Hematopoietic multipotent progenitor cell treated with erythropoietin and hydrocortisone succinate and interleukin-3 and kit ligand, for 6 days (in vitro differentiated cells): Measurements from ENCODE around the gene MIDN.
A peak's percentile ranks its signal among the peaks of the same experiment; 100 is the strongest.

Experiments used
- DNase-seq: peaks from one replicate; pipeline ENCODE4 v3.0.0-alpha.2; 2015

Gene MIDN

DNA sequence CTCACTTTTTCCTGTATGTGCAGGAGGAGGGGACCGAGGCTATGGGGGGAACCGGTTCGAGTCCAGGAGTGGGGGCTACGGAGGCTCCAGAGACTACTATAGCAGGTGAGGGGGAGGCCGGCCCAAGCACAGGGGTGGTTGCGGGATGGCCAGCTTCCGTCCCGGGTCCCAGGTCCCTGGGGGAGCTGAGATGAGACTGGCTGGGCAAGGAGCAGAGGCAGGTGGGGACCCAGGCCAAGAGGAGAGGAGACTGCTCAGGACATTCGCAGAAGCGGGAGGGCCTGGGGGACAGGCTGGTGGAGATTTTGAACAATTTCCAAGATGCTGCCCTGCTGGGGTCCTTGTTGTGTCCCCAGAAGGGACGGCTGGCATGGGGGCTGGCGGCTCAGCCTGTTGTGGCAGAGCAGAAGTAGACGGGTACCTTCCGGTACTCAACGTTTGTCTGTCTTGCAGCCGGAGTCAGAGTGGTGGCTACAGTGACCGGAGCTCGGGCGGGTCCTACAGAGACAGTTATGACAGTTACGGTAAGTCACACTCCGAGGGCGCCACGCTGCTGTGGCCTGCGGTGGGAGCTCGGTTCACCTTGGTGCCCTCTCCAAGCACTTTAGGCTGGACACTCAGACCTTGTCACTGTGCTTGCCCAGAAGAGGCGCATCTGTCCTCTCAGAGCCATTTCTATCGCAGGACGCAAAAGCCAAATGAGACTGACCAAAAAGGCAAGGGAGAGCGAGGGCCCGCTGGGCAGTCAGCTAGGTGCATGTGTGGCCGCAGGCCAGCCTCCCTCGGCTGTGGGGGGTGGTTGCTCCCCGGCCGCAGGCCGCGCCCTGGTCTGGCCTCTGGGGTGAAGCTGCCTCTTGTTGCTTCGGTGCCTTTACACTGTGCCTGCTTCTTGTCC, 23.4 kb downstream of the MIDN start:
- no peak for DNase-seq

DNA sequence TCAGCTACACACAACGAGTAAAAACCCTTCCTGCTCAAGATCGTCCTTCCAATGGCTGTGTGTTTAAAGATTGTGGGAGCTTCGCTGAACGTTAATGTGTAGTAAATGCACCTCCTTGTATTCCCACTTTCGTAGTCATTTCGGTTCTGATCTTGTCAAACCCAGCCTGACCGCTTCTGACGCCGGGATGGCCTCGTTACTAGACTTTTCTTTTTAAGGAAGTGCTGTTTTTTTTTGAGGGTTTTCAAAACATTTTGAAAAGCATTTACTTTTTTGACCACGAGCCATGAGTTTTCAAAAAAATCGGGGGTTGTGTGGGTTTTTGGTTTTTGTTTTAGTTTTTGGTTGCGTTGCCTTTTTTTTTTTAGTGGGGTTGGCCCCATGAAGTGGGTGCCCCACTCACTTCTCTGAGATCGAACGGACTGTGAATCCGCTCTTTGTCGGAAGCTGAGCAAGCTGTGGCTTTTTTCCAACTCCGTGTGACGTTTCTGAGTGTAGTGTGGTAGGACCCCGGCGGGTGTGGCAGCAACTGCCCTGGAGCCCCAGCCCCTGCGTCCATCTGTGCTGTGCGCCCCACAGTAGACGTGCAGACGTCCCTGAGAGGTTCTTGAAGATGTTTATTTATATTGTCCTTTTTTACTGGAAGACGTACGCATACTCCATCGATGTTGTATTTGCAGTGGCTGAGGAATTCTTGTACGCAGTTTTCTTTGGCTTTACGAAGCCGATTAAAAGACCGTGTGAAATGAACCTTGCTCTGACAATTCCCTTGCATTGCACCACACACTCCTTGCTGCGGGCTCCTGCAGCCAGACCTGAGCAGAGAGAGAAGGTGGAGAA, 24.3 kb downstream of the MIDN start:
- no peak for DNase-seq

DNA sequence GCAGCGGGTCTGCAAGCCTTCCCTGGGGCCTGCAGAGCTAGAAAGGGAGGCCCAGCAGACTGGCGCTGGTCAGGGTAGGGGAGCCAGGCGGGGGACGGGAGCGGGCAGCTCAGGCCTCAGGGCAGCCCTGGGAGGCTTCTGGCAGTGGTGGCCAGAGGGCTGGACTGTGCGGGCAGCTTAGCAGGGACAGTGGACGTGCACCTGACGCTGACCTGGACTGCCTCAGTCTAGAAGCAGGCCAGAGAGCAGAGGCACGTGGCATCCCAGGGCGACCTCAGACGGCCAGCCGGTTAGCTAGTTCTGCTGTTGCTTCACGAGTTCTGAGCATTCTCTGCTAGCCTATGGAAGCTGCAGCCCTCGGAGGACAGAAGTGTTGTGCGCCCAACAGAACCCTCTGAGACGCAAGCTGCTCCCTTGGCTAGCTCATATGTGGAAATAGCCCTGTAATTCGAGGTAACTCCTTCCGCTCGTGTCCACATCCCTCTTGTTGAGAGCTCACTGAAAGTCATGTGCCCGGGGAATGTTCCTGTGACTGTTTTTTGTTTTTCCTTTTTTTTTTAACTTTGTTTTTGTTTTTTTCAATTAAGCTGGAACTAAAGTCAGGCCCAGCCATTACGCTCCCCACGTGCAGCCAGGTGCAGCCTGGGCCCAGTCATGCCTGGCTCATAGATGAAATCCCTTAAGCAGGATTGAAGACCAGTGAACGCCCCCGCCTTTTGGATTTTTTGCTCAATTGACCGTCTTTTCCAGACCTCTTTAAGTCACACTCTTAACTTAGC, 25.1 kb downstream of the MIDN start:
- DNase-seq = no peak

DNA sequence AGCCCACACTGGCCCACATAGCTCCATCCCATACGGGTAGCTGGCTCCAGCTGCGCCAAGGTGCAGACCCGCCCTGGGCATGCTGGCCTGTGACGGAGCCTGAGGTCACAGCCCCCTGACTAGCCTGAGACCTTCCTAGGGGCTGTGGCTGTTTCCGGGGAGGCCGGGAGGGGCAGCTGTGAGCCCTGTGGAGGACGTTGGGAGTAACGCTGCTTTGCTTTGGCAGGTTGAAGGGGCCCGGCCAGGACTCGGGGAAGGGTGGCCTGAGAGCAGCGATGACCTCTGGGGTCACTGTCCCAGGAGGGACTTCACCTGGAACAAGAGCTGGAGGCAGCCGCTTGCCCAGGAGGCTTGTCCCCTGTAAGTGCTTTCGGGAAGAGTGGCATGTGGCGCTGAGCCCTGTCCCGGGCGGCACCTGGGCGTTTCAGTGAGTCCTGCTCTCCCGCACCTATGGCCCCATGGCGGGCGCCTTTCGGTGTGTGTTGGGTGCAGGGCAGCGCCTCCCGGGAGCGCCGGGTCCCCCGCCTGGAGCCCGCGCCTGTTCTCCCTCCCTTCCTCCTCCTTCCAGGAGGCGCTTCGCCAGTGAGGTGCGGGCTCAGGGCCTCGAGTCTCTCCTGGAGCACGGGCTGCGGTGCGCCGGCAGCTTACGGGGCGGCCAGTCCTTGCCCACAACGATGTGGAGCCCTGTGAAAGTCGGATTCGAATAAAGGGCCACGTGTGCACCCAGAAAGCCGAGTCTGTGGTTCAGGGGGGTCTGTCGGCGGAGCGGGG, 25.9 kb downstream of the MIDN start:
- DNase-seq = no peak

DNA sequence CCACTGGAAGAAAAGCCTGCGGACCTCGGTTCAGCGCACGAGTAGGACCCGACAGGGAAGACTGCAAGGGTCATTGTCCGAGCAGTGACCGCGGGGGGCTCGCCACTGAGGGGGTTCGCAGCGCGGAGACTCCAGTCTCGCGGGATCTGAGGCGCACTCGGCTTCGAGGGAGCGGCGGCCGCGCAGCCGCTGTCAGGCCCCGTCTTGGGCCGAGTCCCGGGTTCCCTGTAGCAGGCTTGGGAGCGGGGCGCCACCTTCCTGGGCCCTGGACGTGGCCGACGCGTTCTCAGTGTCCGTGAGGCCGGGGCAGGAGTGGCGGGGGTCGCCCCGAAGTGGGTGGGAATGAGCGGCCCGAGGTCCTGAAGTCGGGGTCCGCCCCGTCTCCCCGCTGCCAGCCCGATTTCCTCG, 26.5 kb downstream of the MIDN start:
- DNase-seq = no peak

DNA sequence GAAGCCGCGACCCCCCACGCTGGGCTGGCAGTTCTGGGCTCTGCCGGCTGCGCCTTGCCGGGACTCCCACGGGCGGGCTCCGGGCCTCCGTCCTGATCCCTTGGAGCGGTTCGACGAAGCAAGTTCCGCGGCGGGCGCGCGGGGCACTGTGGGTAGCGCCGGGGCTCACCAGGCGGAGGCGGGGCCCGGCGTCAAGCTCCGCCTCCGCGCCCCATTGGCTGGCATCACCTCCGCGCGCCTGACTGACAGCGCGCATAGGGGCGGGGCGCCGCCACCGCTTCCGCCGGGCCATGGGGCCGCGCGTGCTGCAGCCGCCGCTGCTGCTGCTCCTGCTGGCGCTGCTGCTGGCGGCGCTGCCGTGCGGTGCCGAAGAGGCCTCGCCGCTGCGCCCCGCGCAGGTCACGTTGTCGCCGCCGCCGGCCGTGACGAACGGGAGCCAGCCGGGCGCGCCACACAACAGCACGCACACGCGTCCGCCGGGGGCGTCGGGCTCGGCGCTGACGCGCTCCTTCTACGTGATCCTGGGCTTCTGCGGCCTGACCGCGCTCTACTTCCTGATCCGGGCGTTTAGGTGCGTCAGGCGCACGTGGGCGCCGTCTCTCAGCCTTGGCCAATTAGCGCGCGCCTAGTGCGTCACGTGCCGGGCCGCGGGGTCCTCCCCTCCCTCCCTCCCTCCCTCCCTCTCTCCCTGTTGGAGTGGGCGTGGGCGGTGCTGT, 27.0 kb downstream of the MIDN start, which contains the start of gene FAM174C:
Gene FAM174C (plus strand): TSS at position 271 of the 716 bp plus-strand sequence. CDS start 20 bp downstream, at position 291.
- DNase-seq = peak; percentile 98

DNA sequence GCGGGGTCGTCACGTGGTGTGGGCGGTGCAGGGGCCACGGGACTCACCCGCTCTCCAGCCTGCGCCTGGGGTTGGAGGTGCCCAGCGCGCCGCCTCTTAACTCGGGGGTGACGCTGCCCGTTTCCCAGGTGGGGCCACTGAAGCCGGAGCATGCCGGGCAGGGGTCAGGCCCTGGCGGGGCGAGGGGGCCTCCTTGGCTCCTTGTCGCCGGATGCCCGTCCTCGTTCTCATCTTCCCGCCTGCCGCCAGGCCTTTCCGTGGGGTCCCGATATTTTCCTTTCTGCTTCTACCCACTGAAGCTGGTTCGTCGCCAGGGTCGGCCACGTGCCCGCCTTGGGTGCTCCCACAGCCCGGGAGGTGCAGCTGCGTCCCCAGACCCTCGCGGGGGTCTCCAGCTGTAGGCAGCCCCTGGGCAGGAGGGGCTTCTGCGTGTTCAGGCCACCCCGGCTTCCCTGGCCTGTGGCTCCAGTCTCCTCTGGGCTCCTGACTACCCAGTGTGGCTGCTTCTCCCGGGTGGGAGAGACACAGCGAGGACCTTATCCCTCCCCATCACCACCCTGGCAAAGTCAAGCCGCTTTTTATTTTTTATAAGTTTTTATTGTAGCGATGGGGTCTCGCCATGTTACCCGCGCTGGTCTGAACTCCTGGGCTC, 27.7 kb downstream of the MIDN start:
- DNase-seq = no peak

DNA sequence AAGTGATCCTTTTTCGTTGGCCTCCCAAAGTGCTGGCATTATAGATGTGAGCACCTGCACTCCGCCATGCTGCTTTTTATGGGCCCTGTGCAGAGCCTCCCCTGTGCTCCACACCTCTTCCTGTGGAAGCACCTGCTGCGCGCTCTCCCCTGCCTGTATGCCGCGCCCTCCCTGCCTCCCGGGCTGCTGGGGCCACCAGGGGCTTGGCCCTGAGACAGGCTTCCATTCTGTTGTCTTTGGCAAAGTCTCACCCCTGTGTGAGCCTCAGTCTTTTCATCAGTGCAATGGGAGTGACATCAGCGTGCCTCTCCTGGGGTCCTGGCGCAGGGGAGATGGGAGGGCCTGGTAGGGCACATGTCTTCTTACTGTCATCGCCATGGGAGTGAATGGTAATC, 28.2 kb downstream of the MIDN start:
- no peak for DNase-seq

DNA sequence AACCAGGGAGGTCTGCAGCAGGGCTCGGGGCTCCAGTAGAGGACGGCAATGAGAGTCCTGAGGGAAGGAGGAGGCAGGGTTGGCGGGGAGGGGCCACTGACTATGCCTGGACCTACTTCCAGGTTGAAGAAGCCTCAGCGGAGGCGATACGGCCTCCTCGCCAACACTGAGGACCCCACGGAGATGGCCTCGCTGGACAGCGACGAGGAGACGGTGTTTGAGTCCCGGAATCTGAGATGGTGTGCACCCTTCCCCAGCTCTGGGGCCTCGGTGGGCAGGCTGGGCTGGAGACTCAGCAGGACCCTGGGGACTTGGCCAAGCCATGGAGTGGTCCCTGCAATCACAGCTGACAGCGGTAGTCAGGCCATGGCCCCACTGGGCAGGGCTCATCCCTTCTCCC, 28.7 kb downstream of the MIDN start:
- DNase-seq = no peak

DNA sequence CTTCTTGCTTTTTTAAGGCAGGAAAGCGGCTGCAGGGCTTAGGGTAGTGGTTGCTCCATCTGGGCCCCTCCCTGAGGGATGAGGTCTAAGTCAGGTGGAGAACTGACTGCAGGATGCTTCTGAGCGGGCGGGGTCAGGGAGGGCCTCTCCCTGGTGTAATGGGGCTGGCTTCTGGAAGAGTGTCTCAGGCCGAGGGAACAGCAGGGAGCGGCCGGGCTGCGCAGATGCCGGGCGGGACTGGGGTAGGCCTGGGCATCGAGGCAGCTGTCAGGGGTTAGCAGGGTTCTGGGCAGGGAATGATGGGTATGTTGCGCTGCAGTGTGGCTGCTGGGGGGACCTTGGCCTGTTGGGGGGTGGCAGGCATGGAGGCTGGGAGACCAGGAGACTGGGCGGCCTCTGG, 29.7 kb downstream of the MIDN start:
- DNase-seq = no peak

DNA sequence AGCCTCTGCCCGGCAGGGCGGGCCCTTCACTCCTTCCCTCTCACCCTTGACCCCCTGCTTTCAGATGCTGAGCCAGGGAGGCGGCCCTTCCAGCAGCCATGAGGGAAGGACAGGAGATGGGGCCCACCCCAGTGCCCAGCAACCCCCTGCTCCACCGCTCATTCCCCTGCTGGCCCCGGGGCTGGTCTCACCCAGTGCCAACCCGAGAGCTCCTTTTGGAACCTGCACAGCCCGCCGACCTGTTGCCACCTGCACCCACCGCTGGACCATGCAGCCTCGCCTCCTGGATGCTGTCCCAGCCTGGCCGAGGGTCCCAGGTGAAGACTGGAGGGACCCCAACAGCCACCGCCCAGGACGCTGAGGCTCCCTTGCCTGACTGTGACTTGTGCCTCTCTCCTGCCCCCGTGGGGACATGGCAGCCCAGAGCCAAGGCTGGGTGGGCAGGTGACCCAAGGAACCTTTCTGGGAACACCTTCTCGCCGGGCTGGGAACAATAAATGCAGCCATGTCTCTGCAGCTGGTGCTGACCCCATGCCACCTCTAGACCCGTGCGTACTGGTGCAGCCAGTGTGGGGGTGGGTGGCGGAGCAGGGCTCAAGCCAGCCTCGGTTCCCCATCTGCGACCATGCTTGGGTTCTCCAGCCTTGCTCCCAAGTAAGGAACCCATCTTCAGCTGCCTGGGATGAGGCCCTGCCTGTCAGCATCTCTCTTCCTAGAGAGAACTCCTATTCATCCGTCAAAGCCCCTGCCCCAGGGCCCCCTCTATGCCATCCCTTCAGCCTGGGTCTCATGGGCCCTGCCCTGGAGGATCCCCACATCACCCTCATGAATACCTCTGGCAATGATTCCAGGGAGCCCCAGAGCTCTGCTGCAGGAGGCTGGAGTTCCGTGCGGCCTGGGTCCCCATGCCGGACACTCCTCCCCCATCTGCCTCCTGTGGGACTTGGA, 30.6 kb downstream of the MIDN start:
- no peak for DNase-seq

DNA sequence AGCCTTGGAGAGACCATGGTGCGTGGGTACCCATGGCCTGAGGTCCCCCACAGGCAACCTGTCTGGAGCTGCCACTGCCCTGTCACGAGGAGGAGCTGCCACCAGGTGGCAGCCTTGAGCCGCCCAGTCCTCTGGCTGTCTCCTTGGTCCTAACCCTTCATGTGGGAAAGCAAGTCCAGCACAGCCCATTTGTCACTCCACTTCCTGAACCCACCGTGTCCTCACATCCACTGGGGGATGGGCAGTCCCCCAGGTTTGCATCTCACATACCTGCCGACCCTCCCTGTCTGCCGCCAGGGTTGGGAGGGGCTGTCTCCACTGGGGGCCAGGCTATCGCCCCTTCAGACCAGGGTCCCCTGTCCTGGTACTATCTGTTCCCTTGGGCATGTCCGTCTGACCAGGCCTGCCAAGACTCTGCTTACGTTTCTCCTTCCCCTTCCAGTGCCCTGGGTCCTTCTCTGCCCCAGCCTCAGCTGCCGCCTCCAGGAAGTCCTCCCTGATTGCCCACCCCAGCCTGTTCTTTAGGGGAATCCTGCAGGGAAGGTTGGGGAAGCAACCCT, 31.5 kb downstream of the MIDN start:
- DNase-seq = peak; percentile 90

DNA sequence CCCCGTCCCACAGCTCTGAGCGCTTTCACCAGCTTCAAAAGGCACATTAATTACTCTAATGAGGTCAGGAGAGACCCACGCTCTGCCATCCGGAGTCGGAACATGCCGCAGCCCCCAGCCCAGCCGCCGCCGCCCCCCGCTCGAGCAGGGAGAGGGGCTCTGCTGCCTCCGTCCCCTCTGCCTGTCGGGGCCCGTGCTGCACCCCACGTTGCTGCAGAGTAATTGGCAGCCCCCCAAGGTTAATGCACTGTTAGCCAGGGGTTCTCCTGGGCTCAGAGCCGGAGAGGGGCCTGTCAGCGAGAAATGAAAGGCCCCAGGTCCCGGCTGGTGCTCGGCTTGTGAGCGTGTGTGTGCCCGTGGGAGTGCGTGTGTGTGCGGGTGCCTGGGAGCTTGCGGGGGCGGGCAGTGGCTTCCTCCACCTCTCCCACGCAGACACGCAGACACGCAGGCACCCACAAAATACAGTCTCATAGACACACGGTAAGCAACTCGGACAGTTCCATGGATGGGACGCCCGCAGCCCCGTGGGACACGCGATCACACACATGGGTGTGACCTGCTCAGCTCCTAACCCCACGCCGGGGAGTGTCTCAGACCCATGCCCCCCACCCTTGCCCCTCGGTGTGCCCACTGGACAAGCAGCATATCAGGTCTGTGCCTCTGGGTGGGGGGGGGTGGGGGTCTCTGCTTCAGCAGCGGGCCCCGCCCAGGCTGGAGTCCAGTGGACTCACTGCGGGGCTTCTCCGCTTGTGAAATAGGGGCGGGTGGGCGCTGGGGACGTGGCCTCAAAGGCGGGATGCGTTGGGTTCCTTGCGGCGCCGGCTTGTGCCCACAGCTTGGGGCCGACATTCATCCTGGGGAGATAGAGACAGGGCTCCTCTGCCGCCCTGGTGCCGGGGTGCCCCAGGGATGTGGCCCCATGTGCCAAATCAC, 32.5 kb downstream of the MIDN start:
- no peak for DNase-seq

DNA sequence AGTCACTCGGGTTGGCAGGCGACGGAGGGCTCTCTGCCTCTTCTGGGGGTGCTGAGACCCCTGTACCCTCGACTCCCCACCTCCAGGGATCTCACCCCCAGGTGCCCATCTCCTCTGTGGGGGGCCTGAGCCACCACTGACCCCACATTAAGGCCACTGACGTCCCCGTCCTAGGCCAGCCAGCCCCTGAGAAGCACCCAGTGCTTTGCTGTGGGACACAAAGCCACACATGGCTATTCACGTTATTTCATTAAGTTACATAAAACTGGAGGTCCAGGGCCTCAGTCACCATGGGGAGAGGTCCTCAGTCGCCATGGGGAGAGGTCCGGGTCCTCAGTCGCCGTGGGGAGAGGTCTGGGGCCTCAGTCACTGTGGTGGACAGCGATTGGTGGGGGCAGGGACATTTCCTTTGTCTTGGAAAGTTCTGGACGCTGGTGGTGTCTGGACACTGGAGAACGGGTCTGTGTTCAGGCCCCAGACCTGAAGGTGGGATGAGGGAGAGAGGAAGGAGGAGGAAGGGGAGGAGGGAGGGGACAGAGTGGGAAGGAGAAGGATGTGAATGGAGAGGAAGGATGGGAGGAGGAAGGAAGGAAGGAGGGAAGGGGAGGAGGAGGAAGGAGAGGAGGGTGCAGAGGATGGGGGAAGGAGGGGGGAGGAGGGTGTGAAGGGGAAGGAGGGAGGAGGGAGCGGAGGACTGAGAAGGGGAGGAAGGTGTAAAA, 33.3 kb downstream of the MIDN start:
- DNase-seq = no peak

DNA sequence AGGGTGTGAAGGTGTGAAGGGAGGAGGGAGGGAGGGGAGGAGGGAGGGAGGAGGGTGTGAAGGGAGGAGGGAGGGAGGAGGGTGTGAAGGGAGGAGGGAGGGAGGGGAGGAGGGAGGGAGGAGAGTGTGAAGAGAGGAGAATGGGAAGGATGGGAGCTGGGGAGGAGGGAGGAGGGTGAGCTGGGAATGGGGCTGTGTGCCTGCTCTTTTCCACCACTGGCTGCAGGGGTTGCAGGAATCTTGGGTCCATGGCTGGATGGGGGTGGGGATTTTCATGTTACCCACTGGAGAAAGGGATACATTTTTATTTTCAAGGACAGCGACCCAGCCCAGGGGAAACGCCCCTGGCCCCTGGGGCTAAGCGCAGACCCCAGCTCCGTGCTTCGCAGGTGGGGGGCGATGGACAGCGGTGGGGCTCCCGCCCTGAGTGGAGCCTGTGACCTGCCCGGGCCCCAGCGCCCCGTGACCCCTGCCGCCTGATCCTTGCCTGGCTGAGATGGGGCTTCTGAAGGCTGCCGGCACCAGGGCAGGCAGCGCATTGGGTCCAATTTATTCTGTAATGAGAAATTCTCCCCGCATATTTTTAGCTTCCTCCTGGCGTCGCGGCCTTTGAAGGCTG, 34.3 kb downstream of the MIDN start:
- no peak for DNase-seq

DNA sequence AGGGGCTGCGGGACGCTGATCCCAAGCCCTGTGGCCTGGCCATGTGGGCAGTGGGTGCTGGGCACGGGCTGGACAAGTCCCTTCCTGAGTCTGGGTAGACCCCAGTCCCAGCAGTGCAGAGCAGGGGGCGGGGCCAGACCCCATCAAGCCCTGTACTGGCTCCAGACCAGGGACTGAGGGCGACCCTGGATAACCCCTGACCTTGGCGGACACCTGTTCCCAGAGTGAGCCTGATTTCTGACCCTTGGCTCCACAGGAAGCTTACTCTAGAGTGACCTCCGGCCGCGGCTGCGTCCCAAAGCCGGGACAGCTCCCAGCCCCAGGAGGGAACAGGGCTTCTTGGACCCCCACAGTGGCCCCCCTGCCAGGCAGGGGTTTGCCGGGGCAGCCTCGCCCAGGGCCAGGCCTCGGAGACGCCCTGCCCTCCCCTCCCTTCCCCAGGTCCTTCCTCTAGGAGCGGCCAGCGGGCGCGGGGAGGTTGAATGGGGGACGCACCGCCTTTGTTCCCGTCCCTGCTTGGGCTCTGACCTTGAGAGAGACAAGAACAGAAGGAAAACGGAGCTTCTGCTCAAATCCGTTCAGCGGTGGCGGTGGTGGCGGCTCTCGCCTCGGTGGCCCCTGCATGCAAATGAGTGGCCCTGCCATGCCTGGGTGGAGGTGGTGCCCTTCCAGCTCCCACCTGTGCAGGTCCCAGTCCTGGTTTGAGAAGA, 35.0 kb downstream of the MIDN start:
- DNase-seq = no peak

DNA sequence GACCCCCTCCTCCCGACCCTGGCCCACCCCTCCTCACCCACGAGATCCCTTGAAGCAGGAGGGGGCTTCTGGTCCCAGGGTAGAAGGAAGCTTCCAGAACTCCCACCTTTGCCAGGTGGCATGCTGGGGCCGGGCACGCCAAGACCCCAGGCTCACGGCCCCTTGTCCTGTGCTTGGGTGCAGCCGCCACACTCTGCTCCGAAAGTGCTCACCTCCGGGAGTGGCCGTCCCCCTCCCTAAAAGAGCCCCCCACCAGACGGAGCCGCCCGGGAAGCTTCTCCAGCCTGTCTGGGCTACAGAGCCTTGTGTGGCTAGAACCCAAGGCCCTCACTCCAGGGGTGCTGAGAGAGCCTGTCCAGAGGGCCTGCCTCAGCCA, 35.5 kb downstream of the MIDN start:
- no peak for DNase-seq
